Ovary (tissue), 3 donors: Measurements from ENCODE around the gene NHSL2.

Experiments used
- CTCF ChIP-seq, 3 donors: fragments of 450-650 bp in 2 of 3; fragments of 200-600 bp in 1 of 3; IDR thresholded peaks; one replicate each; pipeline versions ENCODE4 v1.5.1 to v1.8.0; 2016 to 2022; ENCODE audit warnings: antibody characterized with exemption in 3 of 3, mild to moderate bottlenecking in 1 of 3
- POLR2A ChIP-seq: fragments of 450-650 bp; IDR thresholded peaks from one replicate; pipeline ENCODE4 v1.6.1; 2017; ENCODE audit warnings: antibody characterized with exemption, mild to moderate bottlenecking, moderate library complexity
- donor health status: DM: no; HTN: no; CAD: no.

- TF ChIP-seq CTCF (IDR thresholded peaks at IDR 0.05) (no peak), POLR2A (no peak)
These were observed 34.7 kb downstream of the NHSL2 start for GRCh38 chrX:71945237-71945805.
